ENCODE data around the gene WDR89. TPM values are rescaled to one million over a fixed set of nuclear protein-coding genes. Genes with fewer than 3 reads are reported as not detected.

WDR89 gene
- total RNA-seq (ENCODE audit: low replicate concordance): 12.5 and 12.8 TPM in 2 replicates

GRCh38 chr14:63641473-63642228 lies at the start of gene WDR89:
TSS of gene WDR89 (minus strand) at chr14:63641871. CDS start at chr14:63599942, 41,929 bp downstream.

Other genes starting within 250 kb of the WDR89 start
- gene PPP2R5E, start 98.5 kb downstream of the WDR89 start, total RNA-seq (ENCODE audit: low replicate concordance): 6.2 and 10.4 TPM in 2 replicates
- 10.1 and 18.9 TPM in 2 replicates for gene SGPP1, start 86.2 kb upstream of the WDR89 start, total RNA-seq (ENCODE audit: low replicate concordance)
- 7.7 and 18.3 TPM in 2 replicates for gene SYNE2, start 211.1 kb upstream of the WDR89 start, total RNA-seq (ENCODE audit: low replicate concordance)

All from smooth muscle cell of the coronary artery (primary cell).